Jurkat, Clone E6-1 (cell line): ENCODE measurements around the gene DGKH. TPM values are rescaled to one million over a fixed set of nuclear protein-coding genes. Genes with fewer than 3 reads are reported as not detected.

ENCODE experiments used
- DNase-seq: peaks from one replicate; pipeline ENCODE4 v3.0.0-alpha.2; 2011; ENCODE audit warnings: low read depth, low spot score
- H3K4me3 ChIP-seq: 2 replicates; pipeline ENCODE4 v1.5.1; 2011; ENCODE audit warnings: mild to moderate bottlenecking, low read length, control low read depth, moderate library complexity
- polyA plus RNA-seq: library from polyadenylated mRNA; unstranded; fragments of >200 nt; gene quantifications from one replicate; pipeline ENCODE4 v1.2.1, GENCODE V29; 2012; ENCODE audit warnings: missing spikeins; ENCODE audit not compliant: insufficient read length, insufficient read depth

Gene DGKH
- polyA plus RNA-seq: 3.7 TPM

- H3K4me3 ChIP-seq: peak within 1 kb of the TSS; percentile 73
- no peak for DNase-seq
These were observed at the start of gene DGKH for GRCh38 chr13:42048342-42048683. Gene DGKH (plus strand): TSS chr13:42048648. CDS start chr13:42048774, 126 bp downstream.

- DNase-seq: no peak
- no peak overlapping the region for H3K4me3 ChIP-seq
These were observed 47.6 kb upstream of the DGKH start for GRCh38 chr13:42000846-42001245.

- no peak overlapping the region for H3K4me3 ChIP-seq
- no peak for DNase-seq
These were observed 46.9 kb upstream of the DGKH start for GRCh38 chr13:42001580-42001979.

- H3K4me3 ChIP-seq: no peak overlapping the region
- no peak for DNase-seq
These were observed 46.4 kb upstream of the DGKH start for GRCh38 chr13:42002066-42002465.

GRCh38 chr13:42007844-42008243, 40.6 kb upstream of the DGKH start:
- H3K4me3 ChIP-seq: no peak overlapping the region
- DNase-seq: no peak

GRCh38 chr13:42009057-42009456, 39.4 kb upstream of the DGKH start:
- H3K4me3 ChIP-seq: no peak overlapping the region
- no peak for DNase-seq

GRCh38 chr13:42011601-42012350, 36.7 kb upstream of the DGKH start:
- DNase-seq: no peak
- H3K4me3 ChIP-seq: no peak overlapping the region

GRCh38 chr13:42014119-42014518, 34.3 kb upstream of the DGKH start:
- no peak overlapping the region for H3K4me3 ChIP-seq
- DNase-seq: no peak

- no peak overlapping the region for H3K4me3 ChIP-seq
- DNase-seq: no peak
These were observed 31.2 kb upstream of the DGKH start for GRCh38 chr13:42017264-42017663.

GRCh38 chr13:42021851-42022250, 26.6 kb upstream of the DGKH start:
- DNase-seq: no peak
- no peak overlapping the region for H3K4me3 ChIP-seq

GRCh38 chr13:42022336-42022735, 26.1 kb upstream of the DGKH start:
- no peak for DNase-seq
- H3K4me3 ChIP-seq: no peak overlapping the region

GRCh38 chr13:42022796-42023493, 25.5 kb upstream of the DGKH start:
- H3K4me3 ChIP-seq: no peak overlapping the region
- DNase-seq: no peak

GRCh38 chr13:42027286-42027685, 21.2 kb upstream of the DGKH start:
- H3K4me3 ChIP-seq: no peak overlapping the region
- DNase-seq: no peak

- DNase-seq: no peak
- no peak overlapping the region for H3K4me3 ChIP-seq
These were observed 20.2 kb upstream of the DGKH start for GRCh38 chr13:42028113-42028799.

GRCh38 chr13:42035905-42036521, 12.4 kb upstream of the DGKH start:
- no peak overlapping the region for H3K4me3 ChIP-seq
- DNase-seq: no peak

GRCh38 chr13:42036711-42037110, 11.7 kb upstream of the DGKH start:
- DNase-seq: no peak
- H3K4me3 ChIP-seq: no peak overlapping the region

GRCh38 chr13:42038661-42039456, 9.6 kb upstream of the DGKH start:
- H3K4me3 ChIP-seq: no peak overlapping the region
- no peak for DNase-seq

GRCh38 chr13:42039457-42039945, 8.9 kb upstream of the DGKH start:
- DNase-seq: no peak
- H3K4me3 ChIP-seq: peak overlapping the region; percentile 54
